SK-N-SH treated with all-trans-retinoic acid at 6 μM for 48 hours (cell line): Measurements from ENCODE around the gene SEMA3F.

Source experiments
- ATAC-seq: fragments of 200-7000 bp; cut with Tn5 transposase; 3 replicates; pipeline ENCODE4 v1.9.1; 2020; ENCODE audit warnings: mild to moderate bottlenecking, moderate library complexity
- ARNTL ChIP-seq: fragments of 450-650 bp; formaldehyde crosslinking; IDR thresholded peaks from 2 replicates; pipeline ENCODE4 v1.5.0; 2020; ENCODE audit warnings: low read depth, mild to moderate bottlenecking, moderate library complexity, borderline replicate concordance
- BACH2 ChIP-seq: fragments of 250-450 bp; sonication (Bioruptor Pico); IDR thresholded peaks from 2 replicates; pipeline ENCODE4 v1.9.0; 2021; ENCODE audit warnings: mild to moderate bottlenecking, borderline replicate concordance
- CREB5 ChIP-seq: fragments of 250-450 bp; sonication (Bioruptor Pico); IDR thresholded peaks from 2 replicates; pipeline ENCODE4 v1.5.1; 2020; ENCODE audit warnings: low read depth, mild to moderate bottlenecking, moderate library complexity
- CSDC2 ChIP-seq: fragments of 250-450 bp; sonication (Bioruptor Pico); IDR thresholded peaks from 2 replicates; pipeline ENCODE4 v1.5.0; 2020; ENCODE audit warnings: mild to moderate bottlenecking, moderate library complexity
- CSRNP3 ChIP-seq: fragments of 250-450 bp; sonication (Bioruptor Pico); IDR thresholded peaks from 2 replicates; pipeline ENCODE4 v1.5.1; 2021; ENCODE audit warnings: mild to moderate bottlenecking, moderate library complexity
- ESRRG ChIP-seq: fragments of 250-450 bp; sonication (Bioruptor Pico); IDR thresholded peaks from 2 replicates; pipeline ENCODE4 v1.6.1; 2021; ENCODE audit warnings: mild to moderate bottlenecking
- GLIS3 ChIP-seq: fragments of 250-450 bp; sonication (Bioruptor Pico); IDR thresholded peaks from 2 replicates; pipeline ENCODE4 v1.5.0; 2020; ENCODE audit warnings: mild to moderate bottlenecking, moderate library complexity
- ISL1 ChIP-seq: fragments of 250-450 bp; sonication (Bioruptor Pico); IDR thresholded peaks from 2 replicates; pipeline ENCODE4 v2.1.2; 2022; ENCODE audit warnings: mild to moderate bottlenecking, moderate library complexity
- OSR1 ChIP-seq: fragments of 250-450 bp; sonication (Bioruptor Pico); IDR thresholded peaks from 2 replicates; pipeline ENCODE4 v1.8.0; 2022; ENCODE audit warnings: moderate library complexity, mild to moderate bottlenecking, inconsistent platforms
- PATZ1 ChIP-seq: fragments of 250-450 bp; sonication (Bioruptor Pico); IDR thresholded peaks from 2 replicates; pipeline ENCODE4 v1.8.0; 2020; ENCODE audit warnings: mild to moderate bottlenecking, moderate library complexity, borderline replicate concordance
- POU6F1 ChIP-seq: fragments of 250-450 bp; sonication (Bioruptor Pico); IDR thresholded peaks from 2 replicates; pipeline ENCODE4 v1.8.0; 2021; ENCODE audit warnings: low read depth, mild to moderate bottlenecking, moderate library complexity, borderline replicate concordance
- PPARA ChIP-seq: fragments of 250-450 bp; sonication (Bioruptor Pico); IDR thresholded peaks from 2 replicates; pipeline ENCODE4 v1.5.0; 2020; ENCODE audit warnings: mild to moderate bottlenecking, borderline replicate concordance
- RARB ChIP-seq: fragments of 250-450 bp; sonication (Bioruptor Pico); IDR thresholded peaks from 2 replicates; pipeline ENCODE4 v1.8.0; 2021; ENCODE audit warnings: mild to moderate bottlenecking, moderate library complexity
- SNAI2 ChIP-seq: fragments of 250-450 bp; sonication (Bioruptor Pico); IDR thresholded peaks from 2 replicates; pipeline ENCODE4 v1.5.0; 2020; ENCODE audit warnings: mild to moderate bottlenecking, moderate library complexity
- TCF4 ChIP-seq: fragments of 250-450 bp; sonication (Bioruptor Pico); IDR thresholded peaks from 2 replicates; pipeline ENCODE4 v1.8.0; 2021; ENCODE audit warnings: mild to moderate bottlenecking, moderate library complexity, borderline replicate concordance
- TOX ChIP-seq: fragments of 250-450 bp; sonication (Bioruptor Pico); IDR thresholded peaks from 2 replicates; pipeline ENCODE4 v1.8.0; 2021; ENCODE audit warnings: mild to moderate bottlenecking, moderate library complexity, borderline replicate concordance
- ZC3H10 ChIP-seq: fragments of 250-450 bp; sonication (Bioruptor Pico); IDR thresholded peaks from 2 replicates; pipeline ENCODE4 v1.5.1; 2021; ENCODE audit warnings: mild to moderate bottlenecking, moderate library complexity
- ZFP3 ChIP-seq: fragments of 250-450 bp; sonication (Bioruptor Pico); IDR thresholded peaks from 2 replicates; pipeline ENCODE4 v1.5.0; 2020; ENCODE audit warnings: mild to moderate bottlenecking, moderate library complexity
- ZFP30 ChIP-seq: fragments of 450-650 bp; formaldehyde crosslinking; IDR thresholded peaks from 2 replicates; pipeline ENCODE4 v1.5.0; 2022; ENCODE audit warnings: mild to moderate bottlenecking, moderate library complexity
- ZNF565 ChIP-seq: fragments of 450-650 bp; formaldehyde crosslinking; conservative IDR thresholded peaks from 2 replicates; pipeline ENCODE4 v1.5.0; 2020; ENCODE audit warnings: low read depth, mild to moderate bottlenecking, moderate library complexity
- ZNF70 ChIP-seq: fragments of 450-650 bp; formaldehyde crosslinking; IDR thresholded peaks from 2 replicates; pipeline ENCODE4 v1.5.0; 2020; ENCODE audit warnings: mild to moderate bottlenecking, moderate library complexity
- ZNF8 ChIP-seq: fragments of 450-650 bp; formaldehyde crosslinking; IDR thresholded peaks from 2 replicates; pipeline ENCODE4 v1.5.0; 2020; ENCODE audit warnings: mild to moderate bottlenecking, moderate library complexity
- TF ChIP-seq, protein P1 (sequence below): fragments of 250-450 bp; sonication (Bioruptor Pico); IDR thresholded peaks from 2 replicates; pipeline ENCODE4 v1.5.0; 2020; ENCODE audit warnings: mild to moderate bottlenecking, moderate library complexity

The SEMA3F gene

GRCh38 chr3:50184242-50184978, 29.3 kb downstream of the SEMA3F start:
- no peak for ATAC-seq
- TF ChIP-seq GLIS3 (CRISPR knock-in tag) (no peak), PATZ1 (CRISPR knock-in tag) (no peak)

DNA sequence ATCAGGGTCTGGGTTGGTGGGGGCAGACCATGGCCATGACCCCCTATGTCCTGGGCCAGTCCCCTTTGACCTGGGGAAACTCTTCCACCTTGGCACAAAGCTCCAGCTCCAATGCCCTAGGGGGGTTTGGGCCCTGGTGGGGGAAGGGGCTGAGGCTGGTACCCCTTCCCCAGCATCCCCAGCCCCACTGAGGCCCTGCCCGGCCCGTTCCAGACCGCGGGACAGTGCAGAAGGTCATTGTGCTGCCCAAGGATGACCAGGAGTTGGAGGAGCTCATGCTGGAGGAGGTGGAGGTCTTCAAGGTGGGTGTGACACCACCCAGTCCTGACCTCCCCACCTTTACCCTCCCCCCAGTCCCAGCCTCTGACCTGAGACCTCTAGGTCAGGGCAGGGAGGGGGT, 30.1 kb downstream of the SEMA3F start:
- TF ChIP-seq RARB (no peak), ZC3H10 (no peak), ZNF8 (CRISPR knock-in tag) (no peak), ZNF565 (CRISPR knock-in tag) (no peak), ZFP30 (no peak), ISL1 (no peak), ZFP3 (no peak), TCF4 (CRISPR knock-in tag) (no peak), POU6F1 (CRISPR knock-in tag) (no peak), PPARA (CRISPR knock-in tag) (no peak), SNAI2 (CRISPR knock-in tag) (no peak)
- TF ChIP-seq, protein P1, sequence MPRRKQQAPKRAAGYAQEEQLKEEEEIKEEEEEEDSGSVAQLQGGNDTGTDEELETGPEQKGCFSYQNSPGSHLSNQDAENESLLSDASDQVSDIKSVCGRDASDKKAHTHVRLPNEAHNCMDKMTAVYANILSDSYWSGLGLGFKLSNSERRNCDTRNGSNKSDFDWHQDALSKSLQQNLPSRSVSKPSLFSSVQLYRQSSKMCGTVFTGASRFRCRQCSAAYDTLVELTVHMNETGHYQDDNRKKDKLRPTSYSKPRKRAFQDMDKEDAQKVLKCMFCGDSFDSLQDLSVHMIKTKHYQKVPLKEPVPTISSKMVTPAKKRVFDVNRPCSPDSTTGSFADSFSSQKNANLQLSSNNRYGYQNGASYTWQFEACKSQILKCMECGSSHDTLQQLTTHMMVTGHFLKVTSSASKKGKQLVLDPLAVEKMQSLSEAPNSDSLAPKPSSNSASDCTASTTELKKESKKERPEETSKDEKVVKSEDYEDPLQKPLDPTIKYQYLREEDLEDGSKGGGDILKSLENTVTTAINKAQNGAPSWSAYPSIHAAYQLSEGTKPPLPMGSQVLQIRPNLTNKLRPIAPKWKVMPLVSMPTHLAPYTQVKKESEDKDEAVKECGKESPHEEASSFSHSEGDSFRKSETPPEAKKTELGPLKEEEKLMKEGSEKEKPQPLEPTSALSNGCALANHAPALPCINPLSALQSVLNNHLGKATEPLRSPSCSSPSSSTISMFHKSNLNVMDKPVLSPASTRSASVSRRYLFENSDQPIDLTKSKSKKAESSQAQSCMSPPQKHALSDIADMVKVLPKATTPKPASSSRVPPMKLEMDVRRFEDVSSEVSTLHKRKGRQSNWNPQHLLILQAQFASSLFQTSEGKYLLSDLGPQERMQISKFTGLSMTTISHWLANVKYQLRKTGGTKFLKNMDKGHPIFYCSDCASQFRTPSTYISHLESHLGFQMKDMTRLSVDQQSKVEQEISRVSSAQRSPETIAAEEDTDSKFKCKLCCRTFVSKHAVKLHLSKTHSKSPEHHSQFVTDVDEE (CRISPR knock-in tag) = no peak
- no peak for ATAC-seq

- ATAC-seq = no peak
- no peak for TF ChIP-seq ZNF70 (CRISPR knock-in tag)
- TF ChIP-seq CSRNP3 = no peak
- TF ChIP-seq ZNF8 (CRISPR knock-in tag) = no peak
- TF ChIP-seq ARNTL (CRISPR knock-in tag) = no peak
- TF ChIP-seq PATZ1 (CRISPR knock-in tag) = no peak
- TF ChIP-seq TOX (CRISPR knock-in tag) = no peak
- no peak for TF ChIP-seq OSR1 (CRISPR knock-in tag)
- no peak for TF ChIP-seq PPARA (CRISPR knock-in tag)
- no peak for TF ChIP-seq SNAI2 (CRISPR knock-in tag)
- no peak for TF ChIP-seq TCF4 (CRISPR knock-in tag)
- TF ChIP-seq, protein P1 (CRISPR knock-in tag) = no peak
- no peak for TF ChIP-seq ESRRG (CRISPR knock-in tag)
- TF ChIP-seq ZFP30 = no peak
- TF ChIP-seq GLIS3 (CRISPR knock-in tag) = no peak
- no peak for TF ChIP-seq ZC3H10
- TF ChIP-seq CSDC2 = no peak
- TF ChIP-seq BACH2 = no peak
- TF ChIP-seq CREB5 (CRISPR knock-in tag) = no peak
- no peak for TF ChIP-seq ISL1
- TF ChIP-seq RARB = no peak
These were observed 31.0 kb downstream of the SEMA3F start for GRCh38 chr3:50186096-50186495.
